HG02759 (cell line): ENCODE measurements around the gene STEAP4.

ENCODE experiments used
- ATAC-seq: cut with Tn5 transposase; IDR thresholded peaks from one replicate; pipeline ENCODE4 v1.9.1; 2021; ENCODE audit warnings: mild to moderate bottlenecking, moderate library complexity; ENCODE audit not compliant: unreplicated experiment

The STEAP4 gene

GRCh38 chr7:88224601-88225275 is 82.0 kb downstream of the STEAP4 start:
- ATAC-seq, result no peak

- ATAC-seq, result no peak
These were observed 83.4 kb downstream of the STEAP4 start for GRCh38 chr7:88223265-88223664.
